Inferior parietal cortex (tissue), 1 donor: Measurements from ENCODE around the gene CLIP4.

Experiments used
- DNase-seq: peaks from one replicate; pipeline ENCODE4 v3.0.0-alpha.2; 2016; ENCODE audit errors: extremely low spot score

The CLIP4 gene

GRCh38 chr2:29222381-29223179 lies 107.4 kb downstream of the CLIP4 start:
- no peak for DNase-seq

DNA sequence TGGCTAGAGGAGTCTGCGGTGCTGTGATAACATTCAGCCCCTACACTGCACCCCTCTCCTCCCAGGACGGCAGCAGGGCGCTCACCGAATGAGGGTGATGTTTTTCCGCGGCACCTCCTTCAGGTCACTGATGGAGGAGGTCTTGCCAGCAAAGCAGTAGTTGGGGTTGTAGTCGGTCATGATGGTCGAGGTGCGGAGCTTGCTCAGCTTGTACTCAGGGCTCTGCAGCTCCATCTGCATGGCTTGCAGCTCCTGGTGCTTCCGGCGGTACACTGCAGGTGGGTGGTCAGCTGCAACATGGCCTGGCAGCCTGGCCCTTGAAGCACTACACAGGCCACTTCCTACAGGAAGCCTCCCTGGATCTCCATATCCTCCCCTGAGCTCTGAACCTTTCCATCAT lies 108.0 kb downstream of the CLIP4 start:
- no peak for DNase-seq

DNA sequence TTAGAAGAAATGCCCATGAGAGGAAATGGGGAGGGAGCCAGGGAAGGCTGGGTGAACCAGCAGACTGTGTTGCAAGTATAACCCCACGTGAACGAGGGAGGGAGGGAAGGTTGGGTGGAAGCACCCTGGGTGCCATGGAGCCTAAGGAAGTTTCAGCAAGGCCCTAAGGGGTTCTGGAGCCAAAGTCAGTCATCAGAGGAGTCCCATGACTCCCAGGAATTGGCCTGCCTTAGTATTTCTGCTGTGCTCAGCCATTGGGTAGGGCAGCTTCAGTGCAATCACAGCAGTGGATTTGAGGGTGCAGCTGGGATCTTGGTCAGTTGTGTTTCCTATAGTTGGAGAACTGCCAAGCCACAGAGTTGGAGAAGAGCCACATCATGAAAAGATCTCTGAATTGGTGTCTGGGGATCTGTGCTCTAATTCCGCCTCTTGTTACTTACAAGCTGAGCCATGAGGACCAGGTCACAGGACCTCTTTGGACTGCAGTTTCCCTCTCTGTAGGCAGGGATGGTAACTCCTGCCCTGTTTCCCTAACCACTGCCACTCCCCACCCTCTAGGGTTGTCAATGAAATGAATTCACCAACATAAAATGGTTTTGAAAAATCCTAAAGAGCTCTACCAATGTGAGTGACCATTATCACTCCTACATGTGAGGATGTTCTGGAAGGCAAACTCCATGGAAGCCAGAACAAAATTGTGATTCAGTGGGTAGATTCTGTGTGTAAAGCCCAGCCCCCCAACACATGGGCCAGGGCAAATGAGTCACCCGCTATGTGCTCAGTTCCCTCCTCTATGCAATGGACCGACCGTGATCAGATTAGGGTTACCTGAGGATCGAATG lies 108.9 kb downstream of the CLIP4 start:
- DNase-seq: peak; percentile 6

DNA sequence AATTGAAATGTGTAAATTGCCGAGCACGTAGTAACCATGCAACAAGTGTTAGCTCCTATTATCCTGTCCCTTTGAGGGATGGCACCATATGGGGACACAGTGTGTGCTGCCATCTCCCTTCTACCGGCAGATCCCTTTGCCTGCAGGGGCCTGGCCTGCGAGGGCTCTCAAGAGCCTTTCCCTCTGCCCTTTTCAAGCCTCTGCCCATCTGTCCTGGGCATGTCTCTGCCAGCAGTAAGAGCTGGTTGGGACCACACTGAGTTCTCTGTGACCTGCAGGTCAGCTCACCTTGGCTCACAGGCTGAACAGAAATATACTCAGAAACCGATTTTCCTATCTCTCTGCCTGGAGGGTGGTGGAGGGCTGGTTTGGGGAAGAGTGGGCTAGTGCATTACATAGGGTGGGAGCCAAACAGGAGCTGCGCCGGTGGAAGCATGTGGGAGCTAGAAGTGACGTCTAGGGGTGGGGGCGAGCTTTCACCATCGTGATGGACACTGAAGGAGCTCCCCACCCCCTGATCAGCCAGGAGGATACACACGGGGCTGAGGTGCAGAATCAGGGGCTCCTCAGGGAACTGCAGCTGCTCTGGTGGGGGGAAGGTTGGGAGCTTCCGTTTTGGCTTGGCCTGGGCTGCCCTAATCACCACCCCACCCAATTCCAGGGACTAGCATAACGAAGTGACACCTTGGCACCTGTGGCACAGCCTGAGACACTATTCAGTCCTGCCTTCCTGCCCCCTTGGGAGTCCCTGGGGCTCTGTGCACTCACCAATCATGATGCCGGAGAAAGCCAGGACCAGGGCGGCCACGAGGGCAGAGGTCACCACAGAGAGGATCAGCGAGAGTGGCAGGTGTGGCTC lies 109.7 kb downstream of the CLIP4 start:
- DNase-seq: no peak

DNA sequence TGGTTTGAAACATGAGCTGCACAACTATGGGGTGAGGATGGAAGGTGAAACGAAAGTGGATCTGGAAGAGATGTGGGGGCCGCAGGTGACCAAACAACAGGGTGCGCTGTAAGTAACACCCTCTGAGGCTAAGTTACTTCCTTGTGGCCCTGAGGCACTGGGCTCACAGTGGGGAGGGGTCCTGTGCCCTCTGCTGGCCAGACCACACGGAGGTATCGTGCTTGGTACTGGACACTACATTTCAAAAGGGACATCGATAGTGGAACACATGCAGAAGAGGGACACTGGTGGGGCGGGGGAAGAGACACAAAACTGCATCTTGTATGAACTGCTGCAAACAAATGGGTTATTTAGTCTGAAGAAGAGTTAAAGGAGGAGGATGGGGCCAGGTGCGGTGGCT lies 110.6 kb downstream of the CLIP4 start:
- no peak for DNase-seq

DNA sequence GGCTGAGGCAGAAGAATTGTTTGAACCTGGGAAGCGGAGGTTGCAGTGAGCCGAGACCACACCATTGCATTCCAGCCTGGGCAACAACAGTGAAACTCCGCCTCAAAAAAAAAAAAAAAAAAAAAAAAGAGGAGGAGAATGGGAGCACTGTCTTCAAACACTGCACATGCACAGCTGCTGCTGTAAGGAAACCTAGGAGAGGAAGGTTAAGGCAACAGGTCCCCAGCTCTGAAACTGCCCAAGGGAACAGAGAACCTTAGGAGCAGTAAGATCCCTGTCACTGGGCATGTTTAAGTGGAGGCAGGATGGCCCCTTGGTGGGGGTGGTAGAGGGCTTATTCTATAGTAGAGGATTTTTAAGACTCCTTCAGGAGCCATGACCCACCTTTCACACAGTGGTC lies 111.2 kb downstream of the CLIP4 start:
- no peak for DNase-seq

GRCh38 chr2:29226808-29227207 lies 111.6 kb downstream of the CLIP4 start:
- no peak for DNase-seq

- no peak for DNase-seq
These were observed 112.9 kb downstream of the CLIP4 start for GRCh38 chr2:29227935-29228675.

DNA sequence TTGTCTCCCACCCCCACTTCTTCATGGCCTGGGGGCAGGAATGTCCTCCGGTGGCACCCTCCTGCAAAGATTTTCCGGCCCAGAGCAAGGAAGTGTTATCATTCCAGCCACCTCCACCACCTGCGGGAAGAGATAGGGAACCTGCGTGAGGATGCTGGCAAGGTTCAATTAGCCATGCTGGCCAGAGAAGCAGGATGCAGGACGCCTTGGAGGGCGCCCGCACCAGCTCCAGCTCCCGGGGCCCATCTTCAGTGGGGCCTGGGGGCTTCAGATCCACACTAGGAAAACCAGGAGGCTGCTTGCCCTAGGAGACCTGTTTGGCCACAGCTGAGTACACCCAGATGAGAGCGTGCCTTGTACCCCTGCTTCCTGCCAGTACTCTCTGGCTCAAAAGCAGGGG lies 113.7 kb downstream of the CLIP4 start:
- no peak for DNase-seq

DNA sequence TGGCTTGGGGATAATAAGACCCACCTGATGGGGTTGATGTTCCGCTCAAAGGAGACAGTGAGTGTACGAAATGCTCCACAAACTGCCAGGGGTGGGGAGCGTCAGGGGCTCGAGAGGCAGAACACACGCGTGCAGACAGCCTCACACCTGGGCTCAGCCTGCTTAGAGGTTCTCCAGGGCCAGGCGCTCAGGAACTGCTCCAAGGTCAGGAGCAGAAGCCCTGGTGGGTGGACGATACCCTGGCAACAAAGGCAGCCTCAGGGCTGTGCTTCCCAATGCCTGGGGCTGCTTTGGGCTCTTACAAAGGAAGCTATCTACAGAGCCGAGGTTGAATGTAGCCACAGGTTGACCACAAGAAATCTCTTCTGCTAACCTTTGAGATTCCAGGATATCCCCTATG lies 114.4 kb downstream of the CLIP4 start:
- DNase-seq: no peak

DNA sequence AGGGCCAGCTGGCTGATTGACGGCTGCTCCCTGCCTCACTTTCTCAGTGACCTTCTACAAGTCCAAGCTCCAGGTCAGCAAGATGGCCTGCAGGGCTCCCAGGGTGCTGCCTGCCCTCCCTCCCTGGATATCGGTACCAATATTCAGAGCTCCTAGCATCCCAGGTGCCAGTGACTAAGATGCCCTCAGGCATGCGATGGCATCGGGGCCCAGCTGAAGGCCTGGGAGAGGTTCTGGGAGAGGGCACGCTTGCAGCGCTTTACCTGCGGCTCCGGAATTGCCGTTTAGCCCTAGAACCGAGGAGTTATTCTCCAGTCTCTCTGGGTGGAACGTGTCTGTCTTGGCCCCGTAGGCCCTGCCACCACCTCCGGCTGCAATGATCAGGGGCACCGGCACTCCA lies 116.8 kb downstream of the CLIP4 start:
- no peak for DNase-seq

- no peak for DNase-seq
These were observed 118.2 kb downstream of the CLIP4 start for GRCh38 chr2:29233428-29233827.

DNA sequence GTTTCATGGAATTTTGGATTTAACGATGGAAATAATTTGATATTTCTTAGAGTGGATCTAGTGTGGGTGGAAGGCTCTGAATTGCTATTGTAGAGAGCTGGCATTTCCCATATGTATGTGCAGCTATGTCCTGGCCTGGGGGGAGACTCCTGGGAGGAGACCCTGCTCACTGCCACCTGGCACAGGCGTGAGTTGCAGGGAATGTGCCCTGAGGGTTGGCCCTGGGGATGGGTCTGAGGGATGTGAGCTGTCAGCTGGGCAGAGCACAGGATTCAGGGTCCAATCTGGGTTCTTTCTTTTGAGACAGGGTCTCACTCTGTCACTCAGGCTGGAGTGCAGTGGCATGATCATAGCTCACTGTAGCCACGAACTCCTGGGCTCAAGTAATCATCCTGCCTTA lies 120.2 kb downstream of the CLIP4 start:
- DNase-seq: no peak

DNA sequence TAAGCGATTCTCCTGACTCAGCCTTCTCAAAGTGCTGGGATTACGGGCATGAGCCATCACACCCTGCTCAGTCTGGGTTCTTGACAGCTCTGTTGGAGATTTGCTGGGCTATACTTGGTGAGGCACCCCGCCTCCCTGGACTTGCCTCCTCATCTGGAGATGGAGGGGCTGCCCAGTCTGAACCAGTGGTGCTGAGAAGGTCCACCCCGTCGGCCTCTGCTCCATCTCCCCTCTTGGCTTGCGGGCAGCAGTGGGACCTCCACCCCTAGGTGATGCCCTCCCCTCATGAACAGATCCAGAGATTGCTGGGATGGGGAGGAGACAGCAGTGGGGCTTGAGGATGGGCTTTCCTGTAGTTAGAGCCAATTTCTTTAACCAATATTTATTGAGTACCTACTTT lies 120.9 kb downstream of the CLIP4 start:
- DNase-seq: no peak

GRCh38 chr2:29238497-29238896 lies 123.3 kb downstream of the CLIP4 start:
- DNase-seq: no peak
